Osteocyte (in vitro differentiated cells): ENCODE results near the gene PPP1R15A. TPM values are rescaled to one million over a fixed set of nuclear protein-coding genes. Genes with fewer than 3 reads are reported as not detected.
A peak's percentile ranks its signal among the peaks of the same experiment; 100 is the strongest.
"Not testable (repeated sequence)": the region's sequence is repeated elsewhere in the genome, so short reads cannot be mapped to it uniquely, and the experiment has no call there.

ENCODE experiments used
- DNase-seq: peaks from one replicate; pipeline ENCODE4 v3.0.0; 2021; ENCODE audit warnings: mixed read lengths; ENCODE audit not compliant: unreplicated experiment; ENCODE audit errors: extremely low spot score
- H3K27ac Mint-ChIP-seq: one replicate; pipeline ENCODE4 v1.8.0; 2021; ENCODE audit warnings: mild to moderate bottlenecking, mixed read lengths; ENCODE audit not compliant: unreplicated experiment
- H3K27me3 Mint-ChIP-seq: one replicate; pipeline ENCODE4 v1.8.0; 2021; ENCODE audit warnings: mixed read lengths; ENCODE audit not compliant: unreplicated experiment
- H3K36me3 Mint-ChIP-seq: one replicate; pipeline ENCODE4 v1.8.0; 2021; ENCODE audit warnings: mixed read lengths; ENCODE audit not compliant: unreplicated experiment
- H3K4me1 Mint-ChIP-seq: one replicate; pipeline ENCODE4 v1.8.0; 2021; ENCODE audit warnings: mixed read lengths; ENCODE audit not compliant: unreplicated experiment
- H3K4me3 Mint-ChIP-seq: one replicate; pipeline ENCODE4 v1.8.0; 2021; ENCODE audit warnings: mild to moderate bottlenecking, moderate library complexity, mixed read lengths; ENCODE audit not compliant: unreplicated experiment
- H3K9me3 Mint-ChIP-seq: one replicate; pipeline ENCODE4 v1.8.0; 2021; ENCODE audit warnings: mixed read lengths; ENCODE audit not compliant: unreplicated experiment
- total RNA-seq: library from RNA; stranded (reverse); gene quantifications from 2 replicates; pipeline ENCODE4 v1.2.1, GENCODE V29; 2021
- TF ChIP-seq, protein P1 (sequence below): fragments of 200-600 bp; sonication (generic); IDR thresholded peaks from 2 replicates; pipeline ENCODE4 v1.5.0; 2021; ENCODE audit warnings: antibody characterized with exemption, mild to moderate bottlenecking, moderate library complexity

PPP1R15A gene
- total RNA-seq, 1 donor from 2014 or later: 118 TPM

DNA sequence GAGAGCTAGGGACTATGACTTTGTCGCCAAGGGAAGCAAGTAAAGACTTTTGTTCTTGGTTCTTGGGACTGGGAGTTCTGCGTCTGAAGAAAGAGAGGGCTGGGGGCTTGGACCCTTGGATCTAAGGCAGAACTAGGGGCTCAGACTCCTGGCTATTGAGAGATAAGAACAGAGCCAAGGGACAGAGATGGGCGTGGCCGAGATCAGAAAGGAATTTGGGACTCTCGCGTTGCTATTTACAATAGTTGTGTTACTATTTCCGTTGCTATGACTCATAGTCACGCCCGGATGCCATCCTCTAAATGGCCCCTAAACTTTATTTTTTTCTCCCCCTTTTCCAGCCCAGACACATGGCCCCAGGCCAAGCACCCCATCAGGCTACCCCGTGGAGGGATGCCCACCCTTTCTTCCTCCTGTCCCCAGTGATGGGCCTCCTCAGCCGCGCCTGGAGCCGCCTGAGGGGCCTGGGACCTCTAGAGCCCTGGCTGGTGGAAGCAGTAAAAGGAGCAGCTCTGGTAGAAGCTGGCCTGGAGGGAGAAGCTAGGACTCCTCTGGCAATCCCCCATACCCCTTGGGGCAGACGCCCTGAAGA, 759 bp downstream of the PPP1R15A start:
- TF ChIP-seq, protein P1, sequence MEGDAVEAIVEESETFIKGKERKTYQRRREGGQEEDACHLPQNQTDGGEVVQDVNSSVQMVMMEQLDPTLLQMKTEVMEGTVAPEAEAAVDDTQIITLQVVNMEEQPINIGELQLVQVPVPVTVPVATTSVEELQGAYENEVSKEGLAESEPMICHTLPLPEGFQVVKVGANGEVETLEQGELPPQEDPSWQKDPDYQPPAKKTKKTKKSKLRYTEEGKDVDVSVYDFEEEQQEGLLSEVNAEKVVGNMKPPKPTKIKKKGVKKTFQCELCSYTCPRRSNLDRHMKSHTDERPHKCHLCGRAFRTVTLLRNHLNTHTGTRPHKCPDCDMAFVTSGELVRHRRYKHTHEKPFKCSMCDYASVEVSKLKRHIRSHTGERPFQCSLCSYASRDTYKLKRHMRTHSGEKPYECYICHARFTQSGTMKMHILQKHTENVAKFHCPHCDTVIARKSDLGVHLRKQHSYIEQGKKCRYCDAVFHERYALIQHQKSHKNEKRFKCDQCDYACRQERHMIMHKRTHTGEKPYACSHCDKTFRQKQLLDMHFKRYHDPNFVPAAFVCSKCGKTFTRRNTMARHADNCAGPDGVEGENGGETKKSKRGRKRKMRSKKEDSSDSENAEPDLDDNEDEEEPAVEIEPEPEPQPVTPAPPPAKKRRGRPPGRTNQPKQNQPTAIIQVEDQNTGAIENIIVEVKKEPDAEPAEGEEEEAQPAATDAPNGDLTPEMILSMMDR: no peak
- no peaks in the 10 kb centered on the region for H3K27me3 Mint-ChIP-seq
- no peaks in the 10 kb centered on the region for H3K9me3 Mint-ChIP-seq
- H3K36me3 Mint-ChIP-seq: peaks cover 38% of the 10 kb centered on the region
- peak overlapping the region; percentile 97 for H3K4me3 Mint-ChIP-seq
- peak; percentile 89 for DNase-seq
- peak overlapping the region; percentile 100 for H3K27ac Mint-ChIP-seq
- peaks cover 42% of the 10 kb centered on the region for H3K4me1 Mint-ChIP-seq

- peaks cover 37% of the 10 kb centered on the region for H3K4me1 Mint-ChIP-seq
- peaks cover 43% of the 10 kb centered on the region for H3K36me3 Mint-ChIP-seq
Measured at GRCh38 chr19:48873476-48874302, 1.5 kb downstream of the PPP1R15A start.

DNA sequence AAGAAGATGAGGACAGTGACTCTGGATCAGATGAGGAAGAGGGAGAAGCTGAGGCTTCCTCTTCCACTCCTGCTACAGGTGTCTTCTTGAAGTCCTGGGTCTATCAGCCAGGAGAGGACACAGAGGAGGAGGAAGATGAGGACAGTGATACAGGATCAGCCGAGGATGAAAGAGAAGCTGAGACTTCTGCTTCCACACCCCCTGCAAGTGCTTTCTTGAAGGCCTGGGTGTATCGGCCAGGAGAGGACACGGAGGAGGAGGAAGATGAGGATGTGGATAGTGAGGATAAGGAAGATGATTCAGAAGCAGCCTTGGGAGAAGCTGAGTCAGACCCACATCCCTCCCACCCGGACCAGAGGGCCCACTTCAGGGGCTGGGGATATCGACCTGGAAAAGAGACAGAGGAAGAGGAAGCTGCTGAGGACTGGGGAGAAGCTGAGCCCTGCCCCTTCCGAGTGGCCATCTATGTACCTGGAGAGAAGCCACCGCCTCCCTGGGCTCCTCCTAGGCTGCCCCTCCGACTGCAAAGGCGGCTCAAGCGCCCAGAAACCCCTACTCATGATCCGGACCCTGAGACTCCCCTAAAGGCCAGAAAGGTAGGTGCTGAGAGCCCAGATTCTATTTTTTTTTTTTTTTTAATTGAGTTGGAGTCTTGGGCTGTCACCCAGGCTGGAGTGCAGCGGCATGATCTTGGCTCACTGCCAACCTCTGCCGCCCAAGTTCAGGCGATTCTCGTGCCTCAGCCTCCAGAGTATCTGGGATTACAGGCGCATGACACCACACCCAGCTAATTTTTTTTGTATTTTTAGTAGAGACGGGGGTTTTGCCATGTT, 2.3 kb downstream of the PPP1R15A start:
- TF ChIP-seq, protein P1: no peak
- Mint-ChIP-seq H3K27ac (peak overlapping the region; percentile 100), H3K36me3 (peaks cover 44% of the 10 kb centered on the region), H3K4me3 (peak overlapping the region; percentile 97), H3K4me1 (peaks cover 34% of the 10 kb centered on the region), H3K27me3 (no peaks in the 10 kb centered on the region), H3K9me3 (no peaks in the 10 kb centered on the region)
- no peak for DNase-seq

More at GRCh38 chr19:48873476-48874302, 1.5 kb downstream of the PPP1R15A start:
- Mint-ChIP-seq H3K27ac (peak overlapping the region; percentile 100), H3K4me3 (peak overlapping the region; percentile 97), H3K9me3 (no peaks in the 10 kb centered on the region), H3K27me3 (no peaks in the 10 kb centered on the region)
- DNase-seq: no peak
- TF ChIP-seq, protein P1: no peak

- Mint-ChIP-seq H3K4me3 (peak overlapping the region; percentile 97), H3K4me1 (peaks cover 34% of the 10 kb centered on the region), H3K27ac (peak overlapping the region; percentile 100), H3K36me3 (peaks cover 44% of the 10 kb centered on the region)
- H3K9me3 Mint-ChIP-seq, DNase-seq, H3K27me3 Mint-ChIP-seq: not testable (repeated sequence)
Measured at GRCh38 chr19:48876043-48876981, 4.1 kb downstream of the PPP1R15A start.

- DNase-seq: no peak
- H3K36me3 Mint-ChIP-seq: peaks cover 42% of the 10 kb centered on the region
- H3K27ac Mint-ChIP-seq: peak overlapping the region; percentile 44
- H3K9me3 Mint-ChIP-seq: no peaks in the 10 kb centered on the region
- peaks cover 31% of the 10 kb centered on the region for H3K4me1 Mint-ChIP-seq
- H3K4me3 Mint-ChIP-seq: no peak overlapping the region
- TF ChIP-seq, protein P1: no peak
- H3K27me3 Mint-ChIP-seq: no peaks in the 10 kb centered on the region
Measured at GRCh38 chr19:48877855-48878195, 5.6 kb downstream of the PPP1R15A start.
